GM21423 (cell line): ENCODE results near the gene KRT6A.

ENCODE experiments used
- ATAC-seq: cut with Tn5 transposase; IDR thresholded peaks from one replicate; pipeline ENCODE4 v1.9.1; 2021; ENCODE audit warnings: mild to moderate bottlenecking, moderate library complexity; ENCODE audit not compliant: unreplicated experiment

The KRT6A gene

DNA sequence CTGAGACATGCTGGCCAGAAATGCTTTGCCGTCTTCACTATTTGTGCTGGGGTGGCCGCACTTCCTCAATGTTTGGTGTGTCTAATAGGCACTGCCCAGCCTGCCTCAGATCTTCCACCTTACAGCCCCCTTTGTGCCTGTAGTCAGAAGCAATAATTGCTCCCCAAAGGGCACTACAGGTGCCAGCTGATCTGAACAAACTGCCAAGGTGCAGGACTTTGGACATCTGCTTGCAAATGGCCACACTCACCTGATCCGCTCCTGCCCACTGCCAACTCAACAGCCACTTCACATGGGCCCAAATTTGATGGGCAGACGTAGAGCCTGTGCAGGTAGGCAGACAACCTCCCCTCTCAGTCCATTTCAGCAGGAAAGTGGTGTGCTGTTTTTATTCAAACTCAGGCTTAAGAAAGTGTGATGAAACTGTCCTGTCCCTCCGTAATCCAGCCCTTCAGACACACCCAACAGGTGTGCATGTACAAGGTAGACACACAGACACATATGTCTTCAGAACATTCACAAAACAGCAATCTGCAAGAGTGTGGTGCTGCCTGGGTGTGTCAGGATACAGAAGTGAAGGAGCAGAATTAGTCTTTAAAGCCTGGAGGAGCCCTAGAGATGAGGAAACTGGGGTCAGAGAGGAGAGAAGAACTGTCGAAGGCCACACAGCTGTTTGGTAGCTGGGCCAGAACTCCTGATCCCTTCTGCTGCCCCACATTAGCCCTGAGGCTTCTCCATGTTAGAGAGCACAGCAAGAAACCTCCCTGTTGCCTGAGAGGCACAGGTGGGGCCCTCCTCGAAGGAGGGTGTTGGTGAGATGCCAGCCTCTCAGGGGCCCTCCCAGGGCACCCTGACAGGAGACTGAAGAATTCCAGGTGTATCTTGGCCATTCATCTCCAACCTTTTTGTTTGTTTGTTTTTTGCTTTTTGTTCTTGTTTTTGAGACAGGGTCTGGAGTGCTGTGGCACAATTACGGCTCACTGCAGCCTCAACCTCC, 54.5 kb downstream of the KRT6A start:
- no peak for ATAC-seq

DNA sequence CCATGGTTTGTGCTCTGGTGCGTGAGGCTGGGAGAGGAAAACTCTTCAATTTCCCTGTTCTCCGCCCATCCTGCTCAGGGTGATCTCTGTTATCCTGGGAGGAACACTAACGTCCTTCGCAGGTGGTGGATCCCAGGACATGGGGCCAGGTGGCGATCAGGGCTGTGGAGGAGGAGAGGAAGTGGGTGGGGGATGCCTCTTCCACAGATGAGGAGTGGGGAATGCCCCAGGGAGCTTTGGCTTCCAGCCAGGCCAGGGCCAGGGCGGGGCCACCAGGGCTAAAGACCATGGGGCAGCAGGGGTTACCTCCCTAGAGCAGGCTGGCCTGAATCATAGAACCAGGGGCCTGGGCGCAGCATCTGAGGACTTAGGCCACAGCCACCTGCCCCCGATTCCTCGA, 55.5 kb downstream of the KRT6A start:
- no peak for ATAC-seq
